LNCaP clone FGC (cell line): ENCODE data around the gene ZC3H7A.
"Not testable (repeated sequence)": the region's sequence is repeated elsewhere in the genome, so short reads cannot be mapped to it uniquely, and the experiment has no call there.

ENCODE experiments used
- DNase-seq: peaks from one replicate; pipeline ENCODE4 v3.0.0-alpha.2; 2011; ENCODE audit warnings: low read depth
- H3K4me3 ChIP-seq: 2 replicates; pipeline ENCODE4 v1.5.1; 2011; ENCODE audit warnings: mild to moderate bottlenecking, low read depth, low read length, control low read depth
- TF ChIP-seq, protein P1 (sequence below): IDR thresholded peaks from 2 replicates; pipeline ENCODE4 v1.5.1; 2012; ENCODE audit warnings: mild to moderate bottlenecking; ENCODE audit not compliant: control insufficient read depth, insufficient read depth; ENCODE audit errors: extremely low read depth

ZC3H7A gene

DNA sequence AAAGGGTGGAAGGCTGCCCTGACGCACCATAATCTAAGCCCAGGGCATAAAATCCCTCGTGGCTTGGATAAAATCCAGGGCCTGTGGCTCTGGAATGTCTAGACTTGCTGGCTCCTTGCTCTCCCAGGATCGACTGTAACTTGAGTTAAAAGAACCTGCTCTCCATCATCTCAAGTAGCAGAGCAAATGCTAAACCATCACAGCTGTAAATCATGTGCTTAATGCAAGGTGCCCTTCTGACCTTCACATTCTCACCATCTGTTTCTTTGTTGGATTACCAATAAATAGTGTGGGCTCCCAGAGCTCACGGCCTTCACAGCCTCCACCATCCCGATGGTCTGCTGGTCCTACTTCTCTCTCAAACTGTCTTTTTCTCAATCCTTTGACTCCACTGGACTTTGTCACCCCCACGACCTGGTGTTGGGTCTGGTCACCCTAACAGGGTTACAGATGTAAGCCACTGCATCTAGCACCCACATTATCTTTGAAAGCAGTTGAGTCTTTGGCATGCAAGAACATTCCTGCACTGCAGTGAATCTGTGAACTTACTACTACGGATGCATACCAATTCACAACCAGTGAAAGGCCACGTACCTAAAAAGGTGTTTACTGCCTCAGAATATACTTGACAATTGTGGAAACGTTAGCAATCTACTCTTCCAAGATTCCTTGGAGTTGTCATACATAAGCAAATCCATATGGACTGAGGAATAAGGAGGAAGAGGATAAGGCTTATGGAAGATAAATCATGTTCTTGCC is 39.0 kb upstream of the ZC3H7A start:
- TF ChIP-seq, protein P1, sequence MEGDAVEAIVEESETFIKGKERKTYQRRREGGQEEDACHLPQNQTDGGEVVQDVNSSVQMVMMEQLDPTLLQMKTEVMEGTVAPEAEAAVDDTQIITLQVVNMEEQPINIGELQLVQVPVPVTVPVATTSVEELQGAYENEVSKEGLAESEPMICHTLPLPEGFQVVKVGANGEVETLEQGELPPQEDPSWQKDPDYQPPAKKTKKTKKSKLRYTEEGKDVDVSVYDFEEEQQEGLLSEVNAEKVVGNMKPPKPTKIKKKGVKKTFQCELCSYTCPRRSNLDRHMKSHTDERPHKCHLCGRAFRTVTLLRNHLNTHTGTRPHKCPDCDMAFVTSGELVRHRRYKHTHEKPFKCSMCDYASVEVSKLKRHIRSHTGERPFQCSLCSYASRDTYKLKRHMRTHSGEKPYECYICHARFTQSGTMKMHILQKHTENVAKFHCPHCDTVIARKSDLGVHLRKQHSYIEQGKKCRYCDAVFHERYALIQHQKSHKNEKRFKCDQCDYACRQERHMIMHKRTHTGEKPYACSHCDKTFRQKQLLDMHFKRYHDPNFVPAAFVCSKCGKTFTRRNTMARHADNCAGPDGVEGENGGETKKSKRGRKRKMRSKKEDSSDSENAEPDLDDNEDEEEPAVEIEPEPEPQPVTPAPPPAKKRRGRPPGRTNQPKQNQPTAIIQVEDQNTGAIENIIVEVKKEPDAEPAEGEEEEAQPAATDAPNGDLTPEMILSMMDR: no peak
- H3K4me3 ChIP-seq: no peak overlapping the region
- no peak for DNase-seq

DNA sequence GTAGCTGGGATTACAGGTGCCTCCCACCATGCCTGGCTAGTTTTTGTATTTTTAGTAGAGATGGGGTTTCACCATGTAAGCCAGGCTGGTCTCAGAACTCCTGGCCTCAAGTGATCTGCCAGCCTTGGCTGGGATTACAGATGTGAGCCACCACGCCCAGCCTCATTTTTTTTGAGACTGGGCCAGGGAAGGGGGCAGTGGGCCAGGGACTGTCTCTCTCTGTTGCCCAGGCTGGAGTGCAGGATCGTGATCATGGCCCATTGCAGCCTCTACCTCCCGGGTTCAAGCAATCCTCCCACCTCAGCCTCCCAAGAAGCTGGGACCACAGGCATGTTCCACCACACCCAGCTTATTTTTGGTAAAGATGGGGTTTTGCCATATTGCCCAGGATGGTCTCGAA is 38.3 kb upstream of the ZC3H7A start:
- H3K4me3 ChIP-seq: no peak overlapping the region
- TF ChIP-seq, protein P1: no peak
- DNase-seq: no peak

DNA sequence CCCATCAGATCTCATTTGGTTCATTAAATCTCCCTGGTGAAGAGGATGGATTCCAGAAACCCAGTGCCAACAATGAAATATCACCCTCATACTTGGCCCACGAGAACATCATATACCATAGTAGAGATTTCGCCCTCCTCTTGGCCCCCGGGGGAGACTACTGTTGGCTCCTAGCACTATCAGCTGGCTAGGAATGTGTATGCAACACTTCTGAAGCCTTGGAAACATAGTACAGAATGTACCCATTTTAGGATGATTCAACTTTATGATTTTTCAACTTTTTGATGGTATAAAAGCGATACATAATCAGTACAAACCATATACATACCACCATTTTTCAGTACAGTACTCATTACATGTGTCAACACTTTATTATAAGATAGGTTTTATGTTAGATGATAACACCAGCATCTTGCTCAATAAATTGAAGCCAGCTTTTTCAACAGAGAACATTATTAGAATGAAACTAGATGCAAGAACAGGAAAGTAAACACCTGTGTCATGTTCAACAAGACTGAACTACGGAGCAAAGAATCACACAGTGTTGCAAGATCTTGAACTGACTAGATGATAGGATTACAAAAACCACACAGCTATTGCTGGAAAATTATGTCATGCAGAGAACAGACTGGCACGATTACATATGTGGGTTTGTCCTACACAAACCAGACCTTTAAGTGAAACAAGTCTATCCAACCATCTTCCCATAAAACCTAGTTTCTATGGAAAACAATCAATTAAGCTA is 37.1 kb upstream of the ZC3H7A start:
- DNase-seq: no peak
- H3K4me3 ChIP-seq: no peak overlapping the region
- TF ChIP-seq, protein P1: no peak

DNA sequence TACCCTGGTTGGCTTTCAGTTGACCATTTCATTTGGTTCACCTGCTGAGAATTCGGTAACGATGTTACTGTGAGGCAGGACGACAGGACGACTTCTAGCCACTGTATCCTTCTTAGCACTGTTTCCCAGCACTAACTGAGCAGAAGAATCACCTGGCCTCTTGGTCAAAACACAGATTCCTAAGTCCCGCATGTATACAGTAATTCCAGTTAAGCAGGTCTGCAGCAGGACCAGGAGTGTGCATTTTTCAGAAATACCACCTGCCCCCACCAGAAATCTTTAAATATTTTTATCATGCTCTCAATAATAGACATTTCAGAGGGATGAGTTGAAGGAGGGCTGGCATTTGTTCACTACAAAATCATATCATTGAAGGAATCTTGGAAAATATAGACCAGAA is 31.6 kb upstream of the ZC3H7A start:
- H3K4me3 ChIP-seq: no peak overlapping the region
- DNase-seq: no peak

DNA sequence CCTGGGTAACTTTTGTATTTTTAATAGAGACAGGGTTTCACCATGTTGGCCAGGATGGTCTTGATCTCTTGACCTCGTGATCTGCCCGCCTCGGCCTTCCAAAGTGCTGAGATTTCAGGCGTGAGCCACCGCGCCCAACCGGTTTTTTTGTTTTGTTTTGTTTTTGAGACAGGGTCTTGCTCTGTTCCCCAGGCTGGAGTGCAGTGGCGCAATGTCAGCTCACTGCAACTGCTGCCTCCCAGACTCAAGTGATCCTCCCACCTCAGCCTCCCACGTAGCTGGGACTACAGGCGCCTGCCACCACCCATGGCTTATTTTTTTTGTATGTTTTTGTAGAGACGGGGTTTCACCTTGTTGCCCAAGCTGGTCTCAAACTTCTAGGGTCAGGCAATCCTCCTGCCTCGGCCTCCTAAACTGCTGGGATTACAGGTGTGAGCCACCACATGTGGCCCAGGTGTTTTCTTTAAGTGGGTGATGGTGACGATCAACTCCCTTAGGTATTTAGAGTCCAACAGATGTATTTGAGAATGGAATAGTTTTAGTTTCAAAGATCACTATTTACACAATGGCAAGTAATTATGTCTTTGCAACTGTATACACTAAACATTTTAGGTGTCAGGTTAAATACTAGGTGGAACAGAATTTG is 28.6 kb upstream of the ZC3H7A start:
- not testable (repeated sequence) for H3K4me3 ChIP-seq, DNase-seq

More for the DNA sequence above, 31.6 kb upstream of the ZC3H7A start:
- TF ChIP-seq, protein P1: no peak

DNA sequence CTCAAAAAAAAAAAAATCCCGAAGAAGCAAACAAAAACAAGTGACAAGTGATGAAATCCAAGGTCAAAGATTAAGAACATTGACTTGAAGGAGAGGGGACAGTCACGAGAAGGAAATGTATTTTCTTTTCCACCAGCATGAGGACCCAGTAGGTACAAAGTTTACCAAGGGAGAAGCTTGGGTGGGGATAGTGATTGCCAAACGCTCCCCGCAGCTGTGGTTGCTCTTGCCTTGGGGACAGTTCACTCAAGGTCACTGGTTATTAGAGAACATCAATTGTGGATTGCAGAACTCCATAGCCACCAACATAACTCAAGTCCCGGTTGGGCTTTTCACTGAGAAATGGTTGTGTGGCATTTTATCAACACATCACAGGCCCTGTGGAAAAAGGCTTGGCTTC is 27.3 kb upstream of the ZC3H7A start:
- no peak overlapping the region for H3K4me3 ChIP-seq
- no peak for DNase-seq
- TF ChIP-seq, protein P1: no peak

DNA sequence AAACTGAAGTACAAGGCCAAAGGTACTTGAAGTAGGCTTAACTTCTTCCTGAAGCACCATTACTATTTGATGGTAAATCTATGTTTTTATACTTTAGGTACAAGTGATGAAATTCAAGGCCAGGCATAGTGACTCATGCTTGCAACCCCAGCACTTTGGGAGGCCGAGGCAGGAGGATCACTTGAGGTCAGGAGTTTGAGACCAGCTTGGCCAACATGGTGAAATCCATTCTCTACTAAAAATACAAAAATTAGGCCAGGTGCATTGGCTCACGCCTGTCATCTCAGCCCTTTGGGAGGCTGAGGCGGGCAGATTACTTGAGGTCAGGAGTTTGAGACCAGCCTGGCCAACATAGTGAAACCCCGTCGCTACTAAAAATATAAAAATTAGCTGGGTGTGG is 26.6 kb upstream of the ZC3H7A start:
- not testable (repeated sequence) for DNase-seq, H3K4me3 ChIP-seq
